ENCODE measurements around the gene MDN1.

DNA sequence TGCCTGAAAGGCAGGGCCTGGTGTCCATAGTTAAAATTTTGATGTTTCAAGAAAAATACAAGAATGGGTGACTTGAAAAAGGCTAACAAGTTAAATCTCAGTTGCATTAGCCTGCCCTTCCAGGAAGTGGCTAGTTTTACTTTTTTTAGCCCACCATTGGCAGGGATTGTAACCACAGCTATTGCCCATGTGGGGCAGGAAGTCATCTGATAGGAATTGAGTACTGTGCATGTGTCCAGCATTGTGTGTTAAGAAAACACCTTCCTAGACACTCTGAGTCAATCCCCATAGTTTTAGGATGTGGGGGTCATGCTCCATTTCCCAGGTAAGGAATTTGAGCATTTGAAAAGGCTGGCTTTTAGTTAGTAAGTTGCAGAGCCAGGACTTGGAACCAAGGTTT, 207.9 kb downstream of the MDN1 start:
- TF ChIP-seq EP300 (IDR thresholded peaks at IDR 0.05) (no peak), POLR2AphosphoS5 (IDR thresholded peaks at IDR 0.05) (no peak), POLR2A (IDR thresholded peaks at IDR 0.05) (no peak)
- TF ChIP-seq, protein P1, sequence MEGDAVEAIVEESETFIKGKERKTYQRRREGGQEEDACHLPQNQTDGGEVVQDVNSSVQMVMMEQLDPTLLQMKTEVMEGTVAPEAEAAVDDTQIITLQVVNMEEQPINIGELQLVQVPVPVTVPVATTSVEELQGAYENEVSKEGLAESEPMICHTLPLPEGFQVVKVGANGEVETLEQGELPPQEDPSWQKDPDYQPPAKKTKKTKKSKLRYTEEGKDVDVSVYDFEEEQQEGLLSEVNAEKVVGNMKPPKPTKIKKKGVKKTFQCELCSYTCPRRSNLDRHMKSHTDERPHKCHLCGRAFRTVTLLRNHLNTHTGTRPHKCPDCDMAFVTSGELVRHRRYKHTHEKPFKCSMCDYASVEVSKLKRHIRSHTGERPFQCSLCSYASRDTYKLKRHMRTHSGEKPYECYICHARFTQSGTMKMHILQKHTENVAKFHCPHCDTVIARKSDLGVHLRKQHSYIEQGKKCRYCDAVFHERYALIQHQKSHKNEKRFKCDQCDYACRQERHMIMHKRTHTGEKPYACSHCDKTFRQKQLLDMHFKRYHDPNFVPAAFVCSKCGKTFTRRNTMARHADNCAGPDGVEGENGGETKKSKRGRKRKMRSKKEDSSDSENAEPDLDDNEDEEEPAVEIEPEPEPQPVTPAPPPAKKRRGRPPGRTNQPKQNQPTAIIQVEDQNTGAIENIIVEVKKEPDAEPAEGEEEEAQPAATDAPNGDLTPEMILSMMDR (IDR thresholded peaks at IDR 0.05) = no peak

All from gastroesophageal sphincter (tissue), 3 donors.